Calu3 (cell line): Measurements from ENCODE around the gene AMDHD2. TPM values are rescaled to one million over a fixed set of nuclear protein-coding genes. Genes with fewer than 3 reads are reported as not detected.

Source experiments
- BruUV-seq: library from RNA; stranded (reverse); fragments of 400-500 nt; replicated peaks from 2 replicates; lab custom pipeline; 2021; lab: Mats Ljungman, UMichigan
- CTCF ChIA-PET: fragments of 300-600 bp; sonication (Branson Sonifier 250); formaldehyde crosslinking; loops from one replicate; lab custom pipeline; 2022; ENCODE audit warnings: antibody characterized with exemption; lab: Charles Lee
- DNase-seq: peaks from one replicate; pipeline ENCODE4 v3.0.0; 2022
- H3K27ac Mint-ChIP-seq: one replicate; pipeline ENCODE4 v1.8.0; 2022; ENCODE audit warnings: mixed read lengths; ENCODE audit not compliant: unreplicated experiment
- H3K27me3 Mint-ChIP-seq: one replicate; pipeline ENCODE4 v1.8.0; 2022; ENCODE audit warnings: mixed read lengths; ENCODE audit not compliant: unreplicated experiment
- H3K36me3 Mint-ChIP-seq: one replicate; pipeline ENCODE4 v1.8.0; 2022; ENCODE audit warnings: mild to moderate bottlenecking, moderate library complexity, mixed read lengths; ENCODE audit not compliant: insufficient read depth, unreplicated experiment
- H3K4me1 Mint-ChIP-seq: one replicate; pipeline ENCODE4 v1.8.0; 2022; ENCODE audit warnings: mild to moderate bottlenecking, low read depth, mixed read lengths; ENCODE audit not compliant: unreplicated experiment
- H3K4me3 Mint-ChIP-seq: one replicate; pipeline ENCODE4 v1.8.0; 2022; ENCODE audit warnings: mild to moderate bottlenecking, low read depth, moderate library complexity, mixed read lengths; ENCODE audit not compliant: unreplicated experiment
- H3K9me3 Mint-ChIP-seq: one replicate; pipeline ENCODE4 v1.8.0; 2022; ENCODE audit warnings: low read depth, mixed read lengths; ENCODE audit not compliant: unreplicated experiment
- intact Hi-C: fragments of 100-400 bp; cut with micrococcal nuclease; formaldehyde crosslinking; loops from one replicate; pipeline ENCODE4 v1.10.0; 2022; ENCODE audit not compliant: unreplicated experiment
- total RNA-seq: library from RNA; stranded (reverse); gene quantifications from 2 replicates; pipeline ENCODE4 v1.2.3, GENCODE V29; 2022
- TF ChIP-seq, protein P1 (sequence below): fragments of 200-600 bp; IDR thresholded peaks from one replicate; pipeline ENCODE4 v1.8.0; 2022; ENCODE audit warnings: antibody characterized with exemption; ENCODE audit not compliant: unreplicated experiment

AMDHD2 gene
- total RNA-seq, 1 experiment from 2014 or later = 60.2 TPM

DNA sequence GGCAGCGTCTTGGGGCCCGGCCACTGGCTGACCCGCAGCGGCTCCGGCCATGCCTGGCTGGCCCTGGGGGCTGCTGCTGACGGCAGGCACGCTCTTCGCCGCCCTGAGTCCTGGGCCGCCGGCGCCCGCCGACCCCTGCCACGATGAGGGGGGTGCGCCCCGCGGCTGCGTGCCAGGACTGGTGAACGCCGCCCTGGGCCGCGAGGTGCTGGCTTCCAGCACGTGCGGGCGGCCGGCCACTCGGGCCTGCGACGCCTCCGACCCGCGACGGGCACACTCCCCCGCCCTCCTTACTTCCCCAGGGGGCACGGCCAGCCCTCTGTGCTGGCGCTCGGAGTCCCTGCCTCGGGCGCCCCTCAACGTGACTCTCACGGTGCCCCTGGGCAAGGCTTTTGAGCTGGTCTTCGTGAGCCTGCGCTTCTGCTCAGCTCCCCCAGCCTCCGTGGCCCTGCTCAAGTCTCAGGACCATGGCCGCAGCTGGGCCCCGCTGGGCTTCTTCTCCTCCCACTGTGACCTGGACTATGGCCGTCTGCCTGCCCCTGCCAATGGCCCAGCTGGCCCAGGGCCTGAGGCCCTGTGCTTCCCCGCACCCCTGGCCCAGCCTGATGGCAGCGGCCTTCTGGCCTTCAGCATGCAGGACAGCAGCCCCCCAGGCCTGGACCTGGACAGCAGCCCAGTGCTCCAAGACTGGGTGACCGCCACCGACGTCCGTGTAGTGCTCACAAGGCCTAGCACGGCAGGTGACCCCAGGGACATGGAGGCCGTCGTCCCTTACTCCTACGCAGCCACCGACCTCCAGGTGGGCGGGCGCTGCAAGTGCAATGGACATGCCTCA is 48.3 kb upstream of the AMDHD2 start:
- Mint-ChIP-seq H3K27ac (no peak overlapping the region), H3K36me3 (peaks cover 48% of the 10 kb centered on the region), H3K4me1 (peaks cover 24% of the 10 kb centered on the region), H3K27me3 (peaks cover 44% of the 10 kb centered on the region), H3K9me3 (no peaks in the 10 kb centered on the region), H3K4me3 (peak overlapping the region; percentile 54)
- TF ChIP-seq, protein P1, sequence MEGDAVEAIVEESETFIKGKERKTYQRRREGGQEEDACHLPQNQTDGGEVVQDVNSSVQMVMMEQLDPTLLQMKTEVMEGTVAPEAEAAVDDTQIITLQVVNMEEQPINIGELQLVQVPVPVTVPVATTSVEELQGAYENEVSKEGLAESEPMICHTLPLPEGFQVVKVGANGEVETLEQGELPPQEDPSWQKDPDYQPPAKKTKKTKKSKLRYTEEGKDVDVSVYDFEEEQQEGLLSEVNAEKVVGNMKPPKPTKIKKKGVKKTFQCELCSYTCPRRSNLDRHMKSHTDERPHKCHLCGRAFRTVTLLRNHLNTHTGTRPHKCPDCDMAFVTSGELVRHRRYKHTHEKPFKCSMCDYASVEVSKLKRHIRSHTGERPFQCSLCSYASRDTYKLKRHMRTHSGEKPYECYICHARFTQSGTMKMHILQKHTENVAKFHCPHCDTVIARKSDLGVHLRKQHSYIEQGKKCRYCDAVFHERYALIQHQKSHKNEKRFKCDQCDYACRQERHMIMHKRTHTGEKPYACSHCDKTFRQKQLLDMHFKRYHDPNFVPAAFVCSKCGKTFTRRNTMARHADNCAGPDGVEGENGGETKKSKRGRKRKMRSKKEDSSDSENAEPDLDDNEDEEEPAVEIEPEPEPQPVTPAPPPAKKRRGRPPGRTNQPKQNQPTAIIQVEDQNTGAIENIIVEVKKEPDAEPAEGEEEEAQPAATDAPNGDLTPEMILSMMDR = no peak
- CTCF ChIA-PET = interaction anchor here (0.7 kb wide), 1 partner anchor 129 kb away, joined by 9 read pairs; no protein-coding TSS in a partner anchor
- no peak for DNase-seq
- intact Hi-C loops = no loop called here
- BruUV-seq = no TSS peak

DNA sequence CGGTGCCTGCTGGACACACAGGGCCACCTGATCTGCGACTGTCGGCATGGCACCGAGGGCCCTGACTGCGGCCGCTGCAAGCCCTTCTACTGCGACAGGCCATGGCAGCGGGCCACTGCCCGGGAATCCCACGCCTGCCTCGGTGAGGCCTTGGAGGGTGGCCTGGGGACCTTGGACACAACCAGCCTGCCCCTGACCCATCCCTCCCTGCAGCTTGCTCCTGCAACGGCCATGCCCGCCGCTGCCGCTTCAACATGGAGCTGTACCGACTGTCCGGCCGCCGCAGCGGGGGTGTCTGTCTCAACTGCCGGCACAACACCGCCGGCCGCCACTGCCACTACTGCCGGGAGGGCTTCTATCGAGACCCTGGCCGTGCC is 47.7 kb upstream of the AMDHD2 start:
- TF ChIP-seq, protein P1 = no peak
- peaks cover 44% of the 10 kb centered on the region for H3K27me3 Mint-ChIP-seq
- H3K36me3 Mint-ChIP-seq = peaks cover 42% of the 10 kb centered on the region
- H3K4me1 Mint-ChIP-seq = peaks cover 27% of the 10 kb centered on the region
- intact Hi-C loops = no loop called here
- H3K27ac Mint-ChIP-seq = no peak overlapping the region
- no TSS peak for BruUV-seq
- peak overlapping the region; percentile 79 for H3K4me3 Mint-ChIP-seq
- CTCF ChIA-PET = no interaction called here
- no peak for DNase-seq
- H3K9me3 Mint-ChIP-seq = no peaks in the 10 kb centered on the region

DNA sequence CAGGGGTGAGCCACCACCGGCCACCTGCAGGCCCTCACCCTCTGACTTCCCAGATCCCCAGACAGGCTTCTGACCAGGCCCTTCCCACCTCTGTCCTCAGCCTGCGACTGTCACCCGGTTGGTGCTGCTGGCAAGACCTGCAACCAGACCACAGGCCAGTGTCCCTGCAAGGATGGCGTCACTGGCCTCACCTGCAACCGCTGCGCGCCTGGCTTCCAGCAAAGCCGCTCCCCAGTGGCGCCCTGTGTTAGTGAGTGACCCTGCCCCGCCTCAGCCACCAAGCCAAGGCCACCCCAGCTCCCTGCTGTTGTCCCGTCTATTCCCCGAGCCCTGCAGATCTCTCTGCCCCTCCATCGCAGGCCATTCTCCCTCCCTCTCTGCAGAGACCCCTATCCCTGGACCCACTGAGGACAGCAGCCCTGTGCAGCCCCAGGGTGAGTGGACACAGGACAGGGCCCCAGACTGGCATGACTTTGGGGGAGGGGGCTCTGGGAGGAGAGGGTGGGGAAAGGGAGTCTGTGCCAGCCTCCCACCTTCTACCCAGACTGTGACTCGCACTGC is 47.2 kb upstream of the AMDHD2 start:
- peaks cover 44% of the 10 kb centered on the region for H3K27me3 Mint-ChIP-seq
- TF ChIP-seq, protein P1 = no peak
- peak; percentile 35 for DNase-seq
- H3K9me3 Mint-ChIP-seq = no peaks in the 10 kb centered on the region
- H3K4me1 Mint-ChIP-seq = peaks cover 31% of the 10 kb centered on the region
- no TSS peak for BruUV-seq
- H3K27ac Mint-ChIP-seq = peak overlapping the region; percentile 66
- intact Hi-C loops = no loop called here
- peak overlapping the region; percentile 79 for H3K4me3 Mint-ChIP-seq
- peaks cover 42% of the 10 kb centered on the region for H3K36me3 Mint-ChIP-seq
- CTCF ChIA-PET = no interaction called here

DNA sequence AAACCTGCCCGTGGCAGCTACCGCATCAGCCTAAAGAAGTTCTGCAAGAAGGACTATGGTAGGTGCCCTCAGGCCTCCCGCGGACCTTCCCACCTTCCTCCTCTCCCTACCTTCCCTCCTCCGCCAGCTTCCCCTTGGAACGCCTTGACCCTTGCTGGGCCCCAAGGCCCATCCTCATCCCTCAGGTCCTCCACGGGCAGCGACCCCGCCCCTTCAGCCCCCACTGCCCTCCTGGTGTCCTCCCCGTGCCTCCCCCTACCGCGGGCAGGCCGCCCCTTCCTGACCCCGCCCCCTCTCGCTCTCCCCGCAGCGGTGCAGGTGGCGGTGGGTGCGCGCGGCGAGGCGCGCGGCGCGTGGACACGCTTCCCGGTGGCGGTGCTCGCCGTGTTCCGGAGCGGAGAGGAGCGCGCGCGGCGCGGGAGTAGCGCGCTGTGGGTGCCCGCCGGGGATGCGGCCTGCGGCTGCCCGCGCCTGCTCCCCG is 46.7 kb upstream of the AMDHD2 start:
- TF ChIP-seq, protein P1 = no peak
- no peak for DNase-seq
- peak overlapping the region; percentile 66 for H3K27ac Mint-ChIP-seq
- peaks cover 38% of the 10 kb centered on the region for H3K36me3 Mint-ChIP-seq
- peaks cover 44% of the 10 kb centered on the region for H3K27me3 Mint-ChIP-seq
- BruUV-seq = no TSS peak
- H3K4me3 Mint-ChIP-seq = peak overlapping the region; percentile 79
- peaks cover 36% of the 10 kb centered on the region for H3K4me1 Mint-ChIP-seq
- CTCF ChIA-PET = no interaction called here
- no peaks in the 10 kb centered on the region for H3K9me3 Mint-ChIP-seq
- intact Hi-C loops = no loop called here
